Measurements from ENCODE around the gene SLC38A5.
"Not testable (repeated sequence)": the region's sequence is repeated elsewhere in the genome, so short reads cannot be mapped to it uniquely, and the experiment has no call there.

The SLC38A5 gene

GRCh38 chrX:48427027-48427716, 42.9 kb downstream of the SLC38A5 start:
- not testable (repeated sequence) for H3K9me3 Mint-ChIP-seq (ENCODE audit: low read depth); H3K4me3 Mint-ChIP-seq

GRCh38 chrX:48411860-48412259, 58.2 kb downstream of the SLC38A5 start, which contains the start of gene SSX4B:
Gene SSX4B (minus strand): TSS chrX:48411960. CDS start chrX:48411372, 588 bp downstream.
- H3K9me3 Mint-ChIP-seq (ENCODE audit: low read depth); H3K27me3 Mint-ChIP-seq; H3K27ac Mint-ChIP-seq; H3K4me3 Mint-ChIP-seq; H3K4me1 Mint-ChIP-seq (ENCODE audit: low read depth); H3K36me3 Mint-ChIP-seq: not testable (repeated sequence)

More at GRCh38 chrX:48427027-48427716, 42.9 kb downstream of the SLC38A5 start:
- not testable (repeated sequence) for H3K36me3 Mint-ChIP-seq; H3K27me3 Mint-ChIP-seq; H3K4me1 Mint-ChIP-seq (ENCODE audit: low read depth); H3K27ac Mint-ChIP-seq

All from activated naive CD8-positive, alpha-beta T cell (primary cell).